HEK293T (cell line): ENCODE results near the gene LAMTOR4.

ENCODE experiments used
- ARNT ChIP-seq: fragments of 450-650 bp; IDR thresholded peaks from 2 replicates; pipeline ENCODE4 v1.6.1; 2017; ENCODE audit warnings: mild to moderate bottlenecking
- BHLHE40 ChIP-seq: fragments of 450-650 bp; IDR thresholded peaks from 2 replicates; pipeline ENCODE4 v1.6.1; 2016; ENCODE audit warnings: mild to moderate bottlenecking, moderate library complexity, borderline replicate concordance
- CTBP1 ChIP-seq: fragments of 450-650 bp; IDR thresholded peaks from 2 replicates; pipeline ENCODE4 v1.6.1; 2016; ENCODE audit warnings: borderline replicate concordance
- ELF4 ChIP-seq: fragments of 450-650 bp; IDR thresholded peaks from 2 replicates; pipeline ENCODE4 v1.6.1; 2017; ENCODE audit warnings: antibody characterized with exemption
- FOXA1 ChIP-seq: fragments of 450-650 bp; IDR thresholded peaks from 2 replicates; pipeline ENCODE4 v1.6.1; 2016; ENCODE audit warnings: mild to moderate bottlenecking
- FOXK2 ChIP-seq: fragments of 450-650 bp; IDR thresholded peaks from 2 replicates; pipeline ENCODE4 v1.6.1; 2016; ENCODE audit warnings: mild to moderate bottlenecking
- FOXM1 ChIP-seq: fragments of 450-650 bp; IDR thresholded peaks from 2 replicates; pipeline ENCODE4 v1.6.1; 2017; ENCODE audit warnings: mild to moderate bottlenecking, borderline replicate concordance
- HDGF ChIP-seq: fragments of 450-650 bp; IDR thresholded peaks from 2 replicates; pipeline ENCODE4 v1.6.1; 2017; ENCODE audit warnings: antibody characterized with exemption, borderline replicate concordance
- PKNOX1 ChIP-seq: fragments of 450-650 bp; IDR thresholded peaks from 2 replicates; pipeline ENCODE4 v1.6.1; 2016
- SP1 ChIP-seq: fragments of 450-650 bp; IDR thresholded peaks from 2 replicates; pipeline ENCODE4 v1.6.1; 2017
- SUZ12 ChIP-seq: fragments of 450-650 bp; IDR thresholded peaks from 2 replicates; pipeline ENCODE4 v1.6.1; 2016; ENCODE audit warnings: mild to moderate bottlenecking
- ZNF384 ChIP-seq: fragments of 450-650 bp; IDR thresholded peaks from 2 replicates; pipeline ENCODE4 v1.6.1; 2016

DNA sequence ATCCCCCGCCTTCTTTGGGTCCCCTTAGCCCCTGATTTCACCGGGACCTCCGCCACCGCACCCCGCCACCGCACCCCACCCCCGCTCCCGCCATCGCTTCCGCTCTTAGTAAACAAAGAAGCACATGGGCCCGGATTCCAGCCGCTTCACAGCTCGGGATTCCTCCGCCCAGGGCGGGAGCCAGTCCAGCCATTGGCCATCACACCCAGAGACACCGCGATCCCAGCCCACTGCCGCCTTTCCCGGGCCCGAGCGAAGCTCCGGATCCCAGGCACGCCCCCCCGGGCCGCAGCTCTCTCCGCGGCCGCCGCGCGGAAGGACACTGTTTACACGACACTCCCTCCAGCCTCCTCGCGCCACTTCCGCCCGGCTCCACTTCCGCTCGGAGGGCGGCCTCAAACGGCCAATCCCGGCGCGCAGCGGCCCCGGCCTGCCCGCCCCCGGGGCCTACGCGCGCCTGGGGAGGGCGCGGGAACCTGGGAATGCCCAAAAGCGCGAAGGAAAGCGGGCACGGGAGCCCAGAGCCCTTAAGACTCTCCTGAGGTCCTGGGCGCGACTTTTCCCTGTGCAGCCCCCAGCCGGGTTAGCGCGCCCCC lies 48.2 kb upstream of the LAMTOR4 start:
- no peak for TF ChIP-seq HDGF
- TF ChIP-seq ARNT = no peak
- TF ChIP-seq FOXK2 = peak; percentile 98
- TF ChIP-seq PKNOX1 = no peak
- no peak for TF ChIP-seq BHLHE40
- no peak for TF ChIP-seq CTBP1
- no peak for TF ChIP-seq SP1
- peak; percentile 61; the same call in 1 of the 2 replicates for TF ChIP-seq ELF4
- 0 out of 2 replicates have a peak, but pooled peaks have one; percentile 1 for TF ChIP-seq FOXM1
- TF ChIP-seq SUZ12 = no peak
- TF ChIP-seq ZNF384 = no peak
- no peak for TF ChIP-seq FOXA1
